HK-2 (cell line): ENCODE measurements around the gene PRPF38B.
A peak's percentile ranks its signal among the peaks of the same experiment; 100 is the strongest.
"Not testable (repeated sequence)": the region's sequence is repeated elsewhere in the genome, so short reads cannot be mapped to it uniquely, and the experiment has no call there.

Experiments used
- DNase-seq: peaks from one replicate; pipeline ENCODE4 v3.0.0-alpha.2; 2018; ENCODE audit not compliant: unreplicated experiment

The PRPF38B gene

DNA sequence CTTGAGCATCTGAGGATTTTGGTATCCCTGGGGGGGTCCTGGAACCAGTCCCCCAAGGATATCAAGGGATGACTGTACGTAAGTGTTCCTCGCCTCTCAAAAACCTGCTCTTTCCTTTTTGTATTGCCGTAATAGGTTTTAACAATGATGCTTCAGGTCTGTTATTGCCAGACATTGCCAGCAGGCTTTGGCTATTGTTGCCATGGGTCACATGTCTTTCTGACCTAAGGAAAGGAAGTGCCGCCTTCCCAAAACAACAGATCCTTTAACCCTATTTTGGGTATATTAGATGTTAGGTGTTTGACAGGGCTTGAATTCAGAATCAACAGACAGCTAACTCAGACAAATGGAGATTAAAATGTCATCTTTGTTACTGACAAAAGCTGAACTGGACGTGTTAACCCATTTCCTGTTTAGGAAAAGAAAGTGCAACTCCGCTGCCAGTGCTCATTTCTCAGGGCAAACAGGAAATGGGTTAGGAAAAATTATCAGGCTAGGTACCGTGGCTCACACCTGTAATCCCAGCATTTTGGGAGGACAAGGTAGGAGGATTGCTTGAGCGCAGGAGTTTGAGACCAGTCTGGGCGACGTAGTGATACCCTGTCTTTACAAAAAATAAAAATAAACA lies 12.4 kb upstream of the PRPF38B start:
- no peak for DNase-seq

DNA sequence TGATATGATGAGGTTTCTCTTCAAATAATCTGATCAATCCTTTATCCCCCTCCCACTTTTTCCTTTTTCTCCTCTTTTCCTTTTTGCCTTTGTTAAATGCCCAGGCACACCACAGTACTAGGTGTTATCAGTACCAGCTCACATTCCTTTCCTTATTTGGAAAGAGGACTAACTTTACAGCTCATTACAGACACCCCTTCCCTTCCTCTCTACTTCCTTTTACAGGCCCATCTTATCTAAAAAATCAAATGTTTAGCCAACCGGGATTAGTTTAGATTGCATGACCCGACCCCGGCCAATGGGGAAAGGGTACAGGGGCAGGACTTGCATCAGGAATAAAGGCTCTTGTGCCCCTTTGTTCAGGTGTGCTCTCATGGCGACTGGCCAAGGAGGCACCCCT lies 10.4 kb upstream of the PRPF38B start:
- DNase-seq: not testable (repeated sequence)

DNA sequence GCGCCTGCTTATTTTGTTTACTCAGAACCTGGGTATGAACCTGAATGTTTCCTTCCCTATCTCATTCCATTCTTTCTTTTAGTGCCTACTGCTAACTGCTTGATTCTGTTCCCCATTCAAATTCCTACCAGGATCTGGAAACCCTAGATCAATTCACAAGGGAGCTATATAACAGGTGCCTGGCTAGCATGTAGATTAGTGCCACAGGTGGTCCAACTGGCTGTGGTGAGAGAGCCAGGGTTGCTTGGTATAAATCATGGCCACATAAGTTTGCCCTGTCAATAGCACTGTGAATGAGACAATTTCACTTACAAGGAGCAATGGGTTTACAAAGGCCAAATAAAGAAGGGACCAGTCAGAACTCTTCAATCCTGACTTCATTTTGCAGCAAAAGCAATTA lies 6.6 kb upstream of the PRPF38B start:
- DNase-seq: no peak

DNA sequence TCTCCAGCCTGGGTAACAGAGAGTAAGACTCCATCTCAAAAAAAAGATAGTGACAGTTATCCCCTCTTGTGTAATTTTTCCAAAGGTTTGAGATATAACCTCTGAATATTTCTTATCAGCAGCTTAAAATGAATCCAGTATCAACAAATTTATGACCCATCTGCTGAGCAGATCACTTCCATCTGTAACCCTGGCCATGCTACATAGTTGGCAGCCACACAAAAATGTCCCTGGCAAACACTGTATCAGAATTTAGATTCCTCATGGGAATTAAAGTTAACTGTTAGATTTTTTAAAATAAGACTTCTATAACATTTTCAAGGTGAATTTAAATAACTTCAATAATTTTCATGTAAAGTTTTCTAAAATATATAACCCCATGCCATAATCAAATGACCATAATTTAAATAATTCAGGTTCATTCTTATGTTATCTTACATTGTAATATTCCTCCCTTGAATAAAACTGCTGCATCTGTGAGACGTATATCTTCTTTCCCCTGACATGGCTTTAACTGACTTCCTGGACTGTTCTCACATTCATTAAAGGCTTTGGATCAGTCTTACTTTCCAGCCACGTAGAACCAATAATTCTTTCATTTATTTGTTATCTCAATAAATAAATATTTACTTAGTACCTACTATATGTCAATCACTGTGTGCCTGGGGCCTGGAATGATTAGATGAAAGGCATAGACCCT lies 5.3 kb upstream of the PRPF38B start:
- no peak for DNase-seq

DNA sequence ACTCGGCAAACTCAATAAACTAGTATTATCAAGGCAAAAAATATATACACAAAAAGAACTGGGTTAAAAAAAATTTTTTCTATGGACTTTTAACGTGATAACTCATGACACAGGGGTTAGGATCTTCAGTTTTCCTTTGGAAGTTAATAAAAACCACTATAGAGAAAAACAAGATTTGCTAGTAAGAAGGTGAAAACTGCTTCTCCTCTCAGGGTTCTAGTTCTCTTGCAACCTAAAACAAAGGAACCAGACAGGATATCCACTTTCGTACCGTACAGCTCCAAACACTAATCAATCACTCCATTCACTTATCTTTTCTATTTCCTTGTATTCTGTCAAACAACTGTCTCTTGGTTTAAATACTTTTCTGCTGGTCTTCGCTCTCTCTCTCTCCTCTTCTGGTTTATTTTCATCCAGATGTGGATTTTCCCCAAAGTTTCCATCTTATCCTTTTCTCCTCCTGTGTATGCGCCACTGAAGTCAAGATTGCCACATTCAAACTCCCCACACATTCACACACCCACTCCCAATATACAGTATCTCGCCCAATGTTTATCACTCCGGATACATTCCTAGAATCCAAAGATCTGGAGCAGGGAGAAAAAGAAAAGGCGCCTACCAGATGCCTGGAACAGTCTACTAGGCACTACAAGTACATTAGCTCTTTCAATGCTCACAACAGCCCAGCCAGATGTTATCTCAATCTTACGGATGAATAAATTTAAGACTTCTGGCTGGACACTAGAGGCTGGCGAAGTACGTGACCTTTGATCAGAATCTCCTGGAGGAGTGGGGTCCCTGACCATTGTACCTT lies 775 bp upstream of the PRPF38B start:
- no peak for DNase-seq

DNA sequence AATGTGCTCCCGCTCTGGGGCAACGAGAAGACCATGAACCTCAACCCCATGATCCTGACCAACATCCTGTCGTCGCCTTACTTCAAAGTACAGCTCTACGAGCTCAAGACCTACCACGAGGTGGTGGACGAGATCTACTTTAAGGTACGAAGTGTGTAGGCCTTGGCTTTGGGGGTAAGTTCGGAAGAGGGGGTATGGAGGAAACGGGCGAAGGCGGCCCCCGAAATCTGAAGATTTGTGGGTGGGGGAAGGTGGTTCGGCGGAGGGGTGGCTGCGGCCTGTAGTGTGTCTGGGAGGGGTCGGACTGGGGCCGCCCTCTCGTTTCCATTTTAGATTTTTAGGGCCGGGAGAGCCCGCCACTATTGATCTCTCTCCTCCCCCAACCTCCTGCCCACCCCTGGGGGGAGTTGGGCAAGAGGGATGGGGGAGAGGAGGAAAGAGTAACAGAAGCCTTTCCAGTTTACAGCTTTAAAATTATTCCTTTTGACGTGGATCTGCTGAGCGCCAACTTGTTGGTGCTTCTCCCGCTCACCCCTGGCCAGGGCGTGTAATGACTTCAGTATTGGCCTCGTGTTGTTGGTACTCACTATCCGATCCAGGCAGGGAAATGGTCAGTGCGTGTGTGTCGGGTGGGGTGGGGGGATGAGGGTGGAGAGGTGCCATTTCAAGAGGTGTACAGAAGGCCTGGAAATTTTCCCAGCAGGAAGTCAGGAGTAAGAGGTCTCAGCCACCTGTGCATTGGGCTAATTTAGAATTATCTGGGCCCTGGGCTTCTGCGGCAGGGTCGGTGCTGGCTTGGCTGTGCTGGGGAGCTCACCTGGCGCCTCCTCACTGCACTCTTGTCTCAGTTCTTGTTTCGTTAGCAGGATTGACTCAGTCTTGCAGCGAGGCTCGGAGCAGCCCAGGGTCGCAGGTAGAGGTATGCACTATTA lies 880 bp downstream of the PRPF38B start:
- DNase-seq: peak; percentile 36

DNA sequence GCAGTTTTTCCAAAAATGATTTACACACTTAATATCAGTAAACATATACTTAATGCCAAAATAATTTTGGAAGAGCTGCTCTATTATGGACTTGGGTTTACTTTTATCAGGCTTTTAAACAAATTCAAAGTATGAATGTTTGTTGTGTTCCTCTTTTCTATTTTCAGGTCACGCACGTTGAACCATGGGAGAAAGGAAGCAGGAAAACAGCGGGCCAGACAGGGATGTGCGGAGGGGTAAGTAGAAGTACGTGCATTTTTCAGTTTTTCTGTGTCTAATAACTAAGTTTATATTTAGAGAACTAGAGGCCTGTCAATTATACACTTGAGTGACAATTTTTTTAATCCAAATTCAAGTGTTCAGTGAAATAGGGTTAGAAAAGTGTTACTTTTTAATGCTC lies 3.4 kb downstream of the PRPF38B start:
- DNase-seq: no peak

DNA sequence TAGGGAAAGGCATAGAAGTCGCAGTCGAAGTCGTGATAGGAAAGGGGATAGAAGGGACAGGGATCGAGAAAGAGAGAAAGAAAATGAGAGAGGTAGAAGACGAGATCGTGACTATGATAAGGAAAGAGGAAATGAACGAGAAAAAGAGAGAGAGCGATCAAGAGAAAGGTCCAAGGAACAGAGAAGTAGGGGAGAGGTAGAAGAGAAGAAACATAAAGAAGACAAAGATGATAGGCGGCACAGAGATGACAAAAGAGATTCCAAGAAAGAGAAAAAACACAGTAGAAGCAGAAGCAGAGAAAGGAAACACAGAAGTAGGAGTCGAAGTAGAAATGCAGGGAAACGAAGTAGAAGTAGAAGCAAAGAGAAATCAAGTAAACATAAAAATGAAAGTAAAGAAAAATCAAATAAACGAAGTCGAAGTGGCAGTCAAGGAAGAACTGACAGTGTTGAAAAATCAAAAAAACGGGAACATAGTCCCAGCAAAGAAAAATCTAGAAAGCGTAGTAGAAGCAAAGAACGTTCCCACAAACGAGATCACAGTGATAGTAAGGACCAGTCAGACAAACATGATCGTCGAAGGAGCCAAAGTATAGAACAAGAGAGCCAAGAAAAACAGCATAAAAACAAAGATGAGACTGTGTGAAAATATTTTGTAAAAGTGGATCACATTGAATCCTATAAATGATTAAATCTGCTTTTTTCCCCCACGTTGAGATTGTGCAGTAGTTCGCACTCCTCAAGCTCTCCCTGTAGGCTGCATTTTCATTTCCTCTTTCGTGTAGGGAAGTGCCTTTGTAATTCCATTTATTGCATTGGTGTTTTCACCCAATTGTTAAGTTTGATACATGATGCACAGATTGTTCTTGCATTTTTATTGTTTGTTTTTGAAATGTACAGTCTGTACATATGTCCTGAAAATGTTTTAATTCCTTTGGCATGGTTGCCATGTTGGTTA lies 7.5 kb downstream of the PRPF38B start:
- no peak for DNase-seq

DNA sequence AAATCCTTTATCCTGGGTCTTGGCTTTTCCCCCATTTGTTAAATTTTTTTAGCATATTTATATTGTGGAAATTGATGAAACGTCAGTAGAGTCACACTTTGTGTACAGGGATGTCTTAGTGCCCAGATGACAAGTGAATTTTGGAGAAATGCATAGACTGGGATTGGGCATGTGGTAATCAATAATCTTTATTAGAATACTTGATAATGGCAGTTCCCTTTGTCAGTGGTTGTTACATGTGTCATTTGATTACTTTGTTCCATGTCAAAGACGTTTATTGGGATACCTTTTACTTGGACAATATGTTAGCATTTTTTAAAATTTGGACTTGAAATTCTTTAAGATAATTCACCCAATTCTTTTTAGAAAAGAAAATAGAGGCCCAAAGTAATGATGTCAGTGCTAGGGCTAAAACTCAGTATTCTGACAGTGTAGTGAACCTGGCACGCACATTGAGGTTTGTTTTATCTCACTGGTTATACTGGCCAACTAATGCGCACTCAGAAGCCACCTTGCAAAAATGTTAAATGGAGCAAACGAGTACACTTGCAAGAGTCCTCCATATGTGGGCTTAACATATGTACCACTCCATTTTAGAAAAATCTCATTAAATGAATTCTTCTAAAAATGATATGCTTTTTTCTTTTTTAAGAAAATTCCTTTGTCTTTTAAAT lies 9.2 kb downstream of the PRPF38B start:
- no peak for DNase-seq

DNA sequence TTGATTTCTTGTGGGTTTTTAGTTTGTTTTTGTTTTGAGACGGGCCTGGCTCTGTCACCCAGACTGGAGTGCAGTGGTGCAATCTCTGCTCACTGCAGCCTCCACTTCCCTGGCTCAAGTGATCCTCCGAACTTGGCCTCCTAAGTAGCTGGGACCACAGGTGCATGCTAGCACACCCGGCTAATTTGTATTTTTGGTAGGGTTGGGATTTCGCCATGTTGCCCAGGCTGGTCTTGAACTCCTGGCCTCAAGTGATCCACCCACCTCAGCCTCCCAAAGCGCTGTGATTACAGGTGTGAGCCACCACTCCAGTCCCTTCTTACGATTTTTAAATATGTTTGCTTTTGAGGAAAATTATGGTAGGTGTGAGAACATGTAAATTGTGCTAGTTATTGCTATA lies 10.0 kb downstream of the PRPF38B start:
- DNase-seq: not testable (repeated sequence)

DNA sequence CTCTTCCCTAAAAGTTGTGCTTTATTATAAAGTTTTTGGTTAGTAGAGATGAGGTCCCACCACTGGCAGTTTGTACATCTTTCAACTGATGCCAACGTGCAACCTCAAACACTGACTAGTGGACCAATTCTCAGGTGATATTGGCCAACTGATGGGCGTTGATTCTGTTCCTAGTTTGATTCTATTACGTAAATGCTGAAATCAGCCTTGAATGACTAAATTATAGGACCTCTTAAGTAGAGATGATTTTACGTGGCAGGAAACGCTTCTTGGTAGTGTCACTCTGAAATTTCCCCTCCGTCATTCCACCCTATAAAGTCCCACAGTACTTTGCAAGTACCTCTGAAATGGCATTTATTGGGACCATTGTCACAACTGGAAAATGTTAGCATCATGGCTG lies 11.8 kb downstream of the PRPF38B start:
- no peak for DNase-seq

DNA sequence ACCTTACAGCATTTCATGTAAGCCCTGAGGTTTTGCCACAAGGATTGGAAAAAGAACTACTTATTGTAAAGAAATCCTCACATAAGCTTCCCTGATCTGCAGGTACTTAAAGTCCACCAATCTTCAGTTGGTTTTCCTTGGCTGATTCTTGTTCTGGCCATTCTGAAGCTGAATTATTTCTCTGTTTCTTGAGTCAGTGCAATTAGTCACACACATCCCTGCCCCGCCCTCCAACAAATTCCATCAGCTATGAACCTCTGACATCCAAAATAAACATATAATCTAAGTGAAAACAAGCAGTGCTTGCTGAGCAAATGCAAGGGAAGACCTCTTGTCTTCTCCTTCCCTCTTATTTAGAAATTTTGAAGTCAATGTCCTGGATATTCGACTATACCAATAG lies 12.4 kb downstream of the PRPF38B start:
- no peak for DNase-seq

DNA sequence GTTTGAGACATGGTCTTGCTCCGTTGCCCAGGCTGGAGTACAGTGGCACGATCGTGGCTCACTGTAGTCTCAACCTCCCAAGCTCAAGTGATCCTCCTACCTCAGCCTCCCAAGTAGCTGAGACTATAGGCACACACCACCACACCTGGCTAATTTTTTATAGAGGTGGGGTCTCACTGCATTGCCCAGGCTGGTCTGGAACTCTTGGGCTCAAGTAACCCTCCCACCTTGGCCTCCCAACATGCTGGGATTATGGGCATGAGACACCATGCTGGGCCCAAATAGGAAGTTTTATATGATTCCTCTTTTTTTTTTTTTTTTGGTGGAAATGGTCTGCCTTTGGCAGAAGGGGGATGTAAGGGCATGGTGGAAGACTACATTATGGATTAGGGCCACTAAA lies 14.5 kb downstream of the PRPF38B start:
- no peak for DNase-seq

DNA sequence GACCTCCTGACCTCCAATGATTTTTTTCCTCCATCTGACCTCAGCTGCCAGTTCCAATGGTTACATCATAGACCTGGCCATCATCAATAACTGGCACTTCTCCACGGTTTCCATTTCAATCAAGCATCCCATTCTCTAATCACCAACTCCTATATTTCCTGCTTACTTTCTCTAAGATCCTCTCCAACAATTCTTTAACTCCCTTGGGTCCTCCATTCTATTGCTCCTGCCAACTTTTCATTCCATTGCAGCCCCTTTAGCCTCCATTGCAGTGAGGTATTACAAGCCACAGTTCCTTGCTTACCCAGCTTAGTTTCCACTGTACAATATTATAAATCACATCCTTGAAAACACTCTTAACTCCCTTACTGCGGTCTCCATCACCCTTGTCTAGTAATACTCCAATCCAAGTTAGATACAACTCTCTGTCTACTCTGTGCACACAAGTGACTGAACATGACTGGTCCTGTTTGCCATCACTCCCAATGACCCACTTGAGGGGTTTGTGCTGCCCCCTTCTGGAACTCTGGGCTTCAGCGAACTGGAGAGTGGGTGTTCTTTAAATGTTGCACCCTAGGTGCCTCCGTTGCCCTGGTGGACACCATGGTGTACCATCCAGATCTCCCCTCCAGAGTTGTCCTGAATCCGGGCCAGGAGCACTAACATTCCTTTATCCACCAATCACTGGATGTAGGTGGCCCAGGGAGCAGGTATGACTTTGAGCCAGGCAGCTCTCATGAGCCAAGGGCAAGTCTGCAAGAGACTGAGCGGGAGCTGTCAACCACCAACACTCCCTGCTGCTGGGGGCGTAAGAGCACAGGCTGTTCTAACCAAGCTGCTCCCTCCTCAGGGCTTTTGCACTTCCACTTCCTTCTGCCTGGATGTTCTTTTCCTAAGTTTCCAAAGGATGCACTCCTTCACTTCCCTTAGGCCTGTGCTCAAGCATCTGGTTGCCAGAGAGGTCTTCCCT lies 16.9 kb downstream of the PRPF38B start:
- DNase-seq: no peak

DNA sequence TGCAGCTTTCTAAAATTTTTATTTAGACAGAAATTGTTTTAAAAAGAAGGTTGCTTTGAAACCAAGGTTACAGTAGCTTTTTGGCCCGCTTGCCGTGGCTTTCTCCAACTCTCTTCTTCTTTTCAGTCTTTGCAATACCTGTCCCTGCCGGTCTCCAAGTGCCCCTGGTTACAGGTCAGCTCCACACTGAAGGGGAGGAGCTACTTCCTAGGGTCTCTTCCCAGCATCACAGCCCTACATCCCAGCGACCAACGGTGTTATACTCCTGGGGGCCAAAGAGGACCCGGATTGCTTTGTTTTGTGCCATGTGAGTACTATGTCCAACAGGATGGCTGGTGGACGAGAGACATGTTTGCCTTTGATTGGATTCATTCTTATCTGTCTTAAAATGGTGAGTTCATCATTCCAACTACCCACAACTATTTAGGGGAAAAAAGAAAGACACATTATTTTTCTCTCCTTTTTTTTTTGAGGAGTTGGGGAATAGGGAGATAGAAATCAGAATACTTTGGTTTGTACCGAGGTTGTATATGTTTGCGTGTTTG lies 20.6 kb downstream of the PRPF38B start, which contains the start of gene FNDC7:
TSS of gene FNDC7 (plus strand) at position 303 of the 545 bp plus-strand sequence. CDS start at position 329, 26 bp downstream.
- no peak for DNase-seq

DNA sequence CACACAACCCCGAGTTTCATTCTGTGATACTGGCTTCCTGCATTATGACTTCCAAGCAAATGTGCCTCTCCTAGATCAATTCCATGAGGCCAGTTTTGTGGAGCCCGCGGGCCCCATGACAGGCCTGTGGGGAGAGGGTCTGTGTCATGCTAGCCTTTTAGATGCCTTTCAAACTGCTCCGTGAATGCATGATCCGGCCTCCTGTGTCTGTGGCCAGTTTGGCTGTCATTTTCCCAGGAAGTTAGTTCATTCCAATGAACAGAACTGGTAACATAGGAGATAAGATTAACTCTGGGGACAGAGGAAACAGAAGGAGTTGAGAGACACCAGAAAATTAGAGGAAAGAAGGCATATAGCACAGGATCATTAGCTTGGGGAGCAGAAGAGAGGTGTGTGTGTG lies 23.8 kb downstream of the PRPF38B start:
- DNase-seq: no peak

DNA sequence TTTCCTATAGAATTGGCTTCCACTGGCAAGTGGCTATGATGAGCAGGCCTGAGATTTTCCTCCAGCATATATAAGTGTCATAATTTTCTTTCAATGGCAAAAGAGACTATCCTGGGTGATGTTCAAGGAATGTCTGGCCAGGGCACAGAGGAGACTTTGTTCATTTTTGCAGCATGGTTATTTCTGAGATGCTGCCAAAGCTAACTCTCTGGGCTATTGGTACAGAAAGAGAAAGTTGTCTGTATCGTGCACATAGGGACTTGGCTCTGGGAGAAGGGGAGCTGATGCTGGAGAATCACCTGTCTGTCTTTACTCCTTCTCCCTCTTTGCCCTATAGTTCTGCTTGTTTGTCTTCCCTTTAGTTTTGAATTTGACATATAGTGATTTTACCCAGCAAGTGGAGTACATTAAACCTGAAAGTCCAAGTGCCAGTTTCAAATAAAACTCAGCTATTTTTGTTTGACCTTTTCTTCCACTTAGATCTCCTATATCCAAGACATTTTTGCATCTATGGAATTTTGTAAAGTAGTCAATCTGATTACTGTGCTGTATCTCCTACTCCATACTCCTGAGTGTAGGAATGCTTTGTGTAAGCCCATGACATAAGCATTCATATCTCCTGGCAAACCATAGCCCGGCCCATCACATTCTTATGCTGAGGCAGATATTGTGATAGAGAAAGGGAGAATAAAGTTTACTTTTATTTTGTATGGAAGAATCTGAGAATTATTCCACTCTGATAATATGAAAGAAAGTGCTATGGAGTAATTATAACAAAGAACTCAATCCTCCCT lies 24.5 kb downstream of the PRPF38B start:
- no peak for DNase-seq
